Measurements from ENCODE around the gene VBP1. TPM values are rescaled to one million over a fixed set of nuclear protein-coding genes. Genes with fewer than 3 reads are reported as not detected.

The VBP1 gene
- 48.8 and 58.5 TPM in 2 replicates for total RNA-seq

GRCh38 chrX:155216179-155216939 is at the start of gene VBP1:
Gene VBP1 (plus strand): TSS chrX:155216460. CDS start chrX:155216483, 23 bp downstream.

GRCh38 chrX:155263854-155264628 is 47.8 kb downstream of the VBP1 start, which contains the start of gene RAB39B:
Gene RAB39B (minus strand): TSS chrX:155264491. CDS start chrX:155264288, 203 bp downstream.

Other genes with a start within 250 kb of the VBP1 start
- gene F8, start 193.7 kb upstream of the VBP1 start, total RNA-seq, result 1.0 TPM in 2 replicates
- 25.1 and 27.2 TPM in 2 replicates for gene FUNDC2, start 189.6 kb upstream of the VBP1 start, total RNA-seq
- 12.6 and 16.6 TPM in 2 replicates for gene CMC4, start 145.3 kb upstream of the VBP1 start, total RNA-seq
- 0.59 and 1.5 TPM in 2 replicates for gene MTCP1, start 145.3 kb upstream of the VBP1 start, total RNA-seq
- 7.4 and 8.0 TPM in 2 replicates for gene BRCC3, start 145.0 kb upstream of the VBP1 start, total RNA-seq
- gene RAB39B, start 48.0 kb downstream of the VBP1 start, total RNA-seq, result 0.59 and 1.7 TPM in 2 replicates
- 0.17 TPM in 1 of 2 replicates, not detected in the other for gene CLIC2, start 118.2 kb downstream of the VBP1 start, total RNA-seq
- not detected in 2 replicates for gene F8A2, start 165.6 kb downstream of the VBP1 start, total RNA-seq
- gene F8A3, start 242.2 kb downstream of the VBP1 start, total RNA-seq, result 4.4 and 6.1 TPM in 2 replicates

All from bronchus fibroblast of lung (primary cell).